Nephron (organoid): ENCODE measurements around the gene LEFTY1.
A peak's percentile ranks its signal among the peaks of the same experiment; 100 is the strongest.

Source experiments
- H3K27ac Mint-ChIP-seq, 3 experiments: 2 replicates each; pipeline ENCODE4 v1.8.0; 2020; ENCODE audit warnings: mixed read lengths in 3 of 3, mild to moderate bottlenecking in 2 of 3, moderate library complexity in 1 of 3
- H3K27me3 Mint-ChIP-seq: 2 replicates; pipeline ENCODE4 v1.8.0; 2021; ENCODE audit warnings: low read depth, mild to moderate bottlenecking, moderate library complexity, mixed read lengths
- H3K36me3 Mint-ChIP-seq: 2 replicates; pipeline ENCODE4 v1.8.0; 2020; ENCODE audit warnings: low read depth, mixed read lengths
- H3K4me1 Mint-ChIP-seq: 2 replicates; pipeline ENCODE4 v1.8.0; 2020; ENCODE audit warnings: mixed read lengths
- H3K4me3 Mint-ChIP-seq, 3 experiments: 2 replicates each; pipeline ENCODE4 v1.8.0; 2020; ENCODE audit warnings: mild to moderate bottlenecking in 3 of 3, mixed read lengths in 3 of 3, moderate library complexity in 2 of 3
- H3K9me3 Mint-ChIP-seq: 2 replicates; pipeline ENCODE4 v1.8.0; 2020; ENCODE audit warnings: mixed read lengths
- CTCF ChIP-seq, 3 experiments: fragments of 200-600 bp; sonication (generic); IDR thresholded peaks; one replicate each; pipeline ENCODE4 v1.5.0; 2021; ENCODE audit warnings: antibody characterized with exemption in 3 of 3; ENCODE audit not compliant: unreplicated experiment in 3 of 3

LEFTY1 gene

GRCh38 chr1:225855503-225856300, 33.2 kb downstream of the LEFTY1 start:
- TF ChIP-seq CTCF (IDR thresholded peaks at IDR 0.05; ENCODE audit: unreplicated experiment in 3 of 3), result no peak
- no peak overlapping the region for H3K27ac Mint-ChIP-seq
- H3K4me3 Mint-ChIP-seq, result no peak overlapping the region
- peaks cover 48% of the 10 kb centered on the region for H3K36me3 Mint-ChIP-seq
- no peaks in the 10 kb centered on the region for H3K9me3 Mint-ChIP-seq
- H3K27me3 Mint-ChIP-seq, result no peaks in the 10 kb centered on the region
- peaks cover 5% of the 10 kb centered on the region for H3K4me1 Mint-ChIP-seq

GRCh38 chr1:225853441-225853840, 35.5 kb downstream of the LEFTY1 start:
- Mint-ChIP-seq H3K27me3 (no peaks in the 10 kb centered on the region), H3K9me3 (no peaks in the 10 kb centered on the region), H3K36me3 (peaks cover 57% of the 10 kb centered on the region), H3K27ac (no peak overlapping the region), H3K4me3 (no peak overlapping the region), H3K4me1 (peaks cover 18% of the 10 kb centered on the region)
- no peak for TF ChIP-seq CTCF (IDR thresholded peaks at IDR 0.05; ENCODE audit: unreplicated experiment in 3 of 3)

GRCh38 chr1:225852413-225853124, 36.4 kb downstream of the LEFTY1 start:
- Mint-ChIP-seq H3K36me3 (peaks cover 59% of the 10 kb centered on the region), H3K4me1 (peaks cover 25% of the 10 kb centered on the region), H3K27me3 (no peaks in the 10 kb centered on the region), H3K9me3 (no peaks in the 10 kb centered on the region), H3K4me3 (no peak overlapping the region), H3K27ac (no peak overlapping the region)
- no peak for TF ChIP-seq CTCF (IDR thresholded peaks at IDR 0.05; ENCODE audit: unreplicated experiment in 3 of 3)

GRCh38 chr1:225851805-225852204, 37.1 kb downstream of the LEFTY1 start:
- no peaks in the 10 kb centered on the region for H3K27me3 Mint-ChIP-seq
- no peaks in the 10 kb centered on the region for H3K9me3 Mint-ChIP-seq
- peak overlapping the region; percentile 54 to 84 (median 76) for H3K27ac Mint-ChIP-seq
- peaks cover 59% of the 10 kb centered on the region for H3K36me3 Mint-ChIP-seq
- H3K4me3 Mint-ChIP-seq, result no peak overlapping the region
- no peak for TF ChIP-seq CTCF (IDR thresholded peaks at IDR 0.05; ENCODE audit: unreplicated experiment in 3 of 3)
- peaks cover 25% of the 10 kb centered on the region for H3K4me1 Mint-ChIP-seq

- Mint-ChIP-seq H3K9me3 (no peaks in the 10 kb centered on the region), H3K36me3 (peaks cover 59% of the 10 kb centered on the region), H3K27me3 (no peaks in the 10 kb centered on the region), H3K27ac (peak overlapping the region in 2 of 3 experiments; percentile 63 to 67), H3K4me3 (no peak overlapping the region), H3K4me1 (peaks cover 29% of the 10 kb centered on the region)
- no peak for TF ChIP-seq CTCF (IDR thresholded peaks at IDR 0.05; ENCODE audit: unreplicated experiment in 3 of 3)
Observed at GRCh38 chr1:225850370-225850769, 38.6 kb downstream of the LEFTY1 start.
